Stimulated activated CD4-positive, alpha-beta T cell treated with anti-CD3 and anti-CD28 coated beads, Interleukin-15, amount 100 ng/mL, for 48 hours (primary cell): ENCODE data around the gene EPN3.

Experiments used
- DNase-seq, 2 donors: peaks; one replicate each; pipeline ENCODE4 v3.0.0-alpha.2; 2020; ENCODE audit warnings: low read depth in 2 of 2

EPN3 gene

GRCh38 chr17:50534222-50534978, 1.9 kb downstream of the EPN3 start:
- peak in 1 of 2 donors; percentile 30 for DNase-seq

GRCh38 chr17:50534979-50535326, 2.4 kb downstream of the EPN3 start:
- no peak for DNase-seq

- DNase-seq: no peak
Measured at GRCh38 chr17:50535407-50535806, 2.9 kb downstream of the EPN3 start.

- DNase-seq: no peak
Measured at GRCh38 chr17:50536683-50537646, 4.4 kb downstream of the EPN3 start.

- DNase-seq: no peak
Measured at GRCh38 chr17:50537721-50538548, 5.4 kb downstream of the EPN3 start.

DNA sequence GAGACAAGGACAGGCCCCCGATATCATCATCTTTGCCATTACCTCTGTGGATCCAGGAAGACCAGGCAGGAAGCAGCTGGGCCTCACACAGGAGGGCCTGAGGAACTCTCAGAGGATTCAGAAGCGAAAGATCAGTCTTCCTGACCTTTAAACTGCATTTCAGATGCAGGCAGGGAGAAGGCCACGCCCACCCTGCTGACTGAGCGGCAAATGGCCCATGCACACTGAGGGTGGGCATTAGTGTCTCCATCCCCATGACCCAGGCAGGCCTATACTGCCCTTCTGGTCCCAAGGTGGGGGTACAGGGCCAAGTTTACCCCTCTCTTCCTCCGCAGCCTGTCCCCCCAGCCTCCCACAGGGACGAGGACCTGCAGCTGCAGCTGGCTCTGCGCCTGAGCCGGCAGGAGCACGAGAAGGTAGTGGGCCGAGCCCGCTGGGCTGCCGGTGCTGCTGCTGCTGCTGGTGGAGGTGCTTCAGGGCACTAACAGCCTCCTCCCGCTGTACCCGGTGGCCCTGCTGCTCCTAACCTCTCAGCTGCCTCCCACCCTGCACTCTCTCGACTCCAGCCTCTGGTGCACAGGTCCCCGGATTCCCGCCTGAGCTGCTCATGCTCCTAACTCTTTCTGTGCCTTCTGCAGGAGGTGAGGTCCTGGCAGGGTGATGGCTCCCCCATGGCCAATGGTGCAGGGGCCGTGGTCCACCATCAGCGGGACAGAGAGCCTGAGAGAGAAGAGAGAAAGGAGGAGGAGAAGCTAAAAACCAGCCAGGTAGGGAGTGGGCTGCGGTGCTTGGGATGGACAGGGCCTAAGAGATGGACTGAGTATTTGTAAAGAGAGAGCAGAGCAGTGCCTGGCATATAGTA, 6.2 kb downstream of the EPN3 start:
- DNase-seq: no peak

- DNase-seq: no peak
Measured at GRCh38 chr17:50539762-50540559, 7.4 kb downstream of the EPN3 start.

GRCh38 chr17:50540560-50541401, 8.2 kb downstream of the EPN3 start:
- no peak for DNase-seq

GRCh38 chr17:50541402-50541715, 8.8 kb downstream of the EPN3 start:
- no peak for DNase-seq

- peak; percentile 56 to 80 for DNase-seq
Measured at GRCh38 chr17:50541716-50542688, 9.5 kb downstream of the EPN3 start.

GRCh38 chr17:50542795-50543774, 10.6 kb downstream of the EPN3 start:
- no peak for DNase-seq

DNA sequence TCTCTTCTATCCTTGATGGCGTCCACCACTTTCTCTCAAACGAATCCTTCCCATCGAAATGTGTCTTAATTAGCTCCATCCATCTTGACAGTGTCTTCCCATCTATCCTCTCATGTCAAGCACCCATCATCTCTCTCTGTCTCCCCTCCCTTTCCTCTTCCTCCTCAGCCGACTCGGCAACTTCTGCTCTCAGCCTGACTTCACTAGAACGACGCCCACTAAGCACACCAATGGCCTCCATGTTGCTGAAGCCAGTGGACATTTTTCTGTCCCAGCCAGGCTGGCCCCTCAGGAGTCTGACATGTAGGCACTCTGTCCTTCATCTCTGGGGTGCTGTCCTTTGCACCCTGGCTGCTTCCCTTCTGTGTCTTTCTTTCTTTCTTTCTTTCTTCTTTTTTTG, 12.0 kb downstream of the EPN3 start:
- no peak for DNase-seq

DNA sequence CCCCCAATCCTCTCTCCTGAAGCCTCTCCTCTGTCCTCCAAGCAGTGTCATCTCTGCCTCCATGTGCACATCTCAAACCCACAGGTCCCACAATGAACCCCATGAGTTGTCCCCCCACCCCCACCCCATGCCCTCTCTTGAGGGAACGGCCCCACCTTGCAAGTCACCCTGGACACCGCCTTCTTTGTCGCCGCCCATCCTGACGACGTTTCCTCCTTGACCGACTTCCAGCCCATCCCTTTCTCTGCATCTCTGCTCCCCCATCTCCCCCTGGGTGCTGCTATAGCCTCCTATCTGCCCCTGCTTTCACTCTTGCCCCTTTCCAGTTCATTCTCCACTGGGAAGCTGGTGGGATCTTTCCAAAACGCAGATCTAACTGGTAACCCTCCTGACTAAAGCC, 12.8 kb downstream of the EPN3 start:
- no peak for DNase-seq

DNA sequence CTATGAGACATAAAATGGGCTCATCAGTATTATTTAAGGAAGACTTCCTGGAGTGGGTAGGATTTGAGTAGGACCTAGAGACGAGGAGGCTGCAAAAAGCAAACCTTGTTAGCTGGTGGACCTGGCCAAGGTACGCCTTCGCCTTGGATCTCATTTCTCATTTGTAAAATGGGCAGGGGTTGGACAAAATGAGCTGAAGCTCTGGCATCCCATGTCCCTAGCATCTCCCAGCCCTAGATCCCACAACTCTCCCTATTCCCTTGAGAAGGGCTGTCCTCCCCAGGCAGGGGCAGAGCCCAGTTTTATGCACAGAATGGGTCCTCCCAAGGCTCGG, 14.1 kb downstream of the EPN3 start:
- no peak for DNase-seq

GRCh38 chr17:50547035-50547735, 14.7 kb downstream of the EPN3 start, which contains the start of gene SPATA20:
Gene SPATA20 (plus strand): TSS chr17:50547174. CDS start chr17:50547209, 35 bp downstream.
- DNase-seq: peak; percentile 80 to 82

- no peak for DNase-seq
Measured at GRCh38 chr17:50547736-50548083, 15.2 kb downstream of the EPN3 start.

GRCh38 chr17:50548831-50549230, 16.3 kb downstream of the EPN3 start:
- no peak for DNase-seq
